Measurements from ENCODE around the gene ICAM3.
A peak's percentile ranks its signal among the peaks of the same experiment; 100 is the strongest.
"Not testable (repeated sequence)": the region's sequence is repeated elsewhere in the genome, so short reads cannot be mapped to it uniquely, and the experiment has no call there.

The ICAM3 gene

DNA sequence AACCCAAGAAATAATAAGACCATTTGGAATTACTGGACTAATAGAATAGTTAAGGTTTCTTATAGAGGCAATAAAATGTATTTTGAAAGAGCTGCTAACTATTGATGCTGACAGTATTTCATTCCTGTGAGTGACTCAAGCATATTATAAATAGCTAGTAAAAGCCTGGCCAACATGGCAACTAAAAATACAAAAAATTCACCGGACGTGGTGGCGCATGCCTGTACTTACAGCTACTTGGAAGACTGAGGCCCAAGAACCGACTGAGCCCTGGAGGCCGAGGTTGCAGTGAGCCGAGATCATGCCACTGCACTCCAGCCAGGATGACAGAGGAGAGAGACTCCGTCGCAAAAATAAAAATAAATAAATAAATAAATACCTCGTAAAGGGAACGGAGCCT lies 5.4 kb upstream of the ICAM3 start:
- no peak for DNase-seq

DNA sequence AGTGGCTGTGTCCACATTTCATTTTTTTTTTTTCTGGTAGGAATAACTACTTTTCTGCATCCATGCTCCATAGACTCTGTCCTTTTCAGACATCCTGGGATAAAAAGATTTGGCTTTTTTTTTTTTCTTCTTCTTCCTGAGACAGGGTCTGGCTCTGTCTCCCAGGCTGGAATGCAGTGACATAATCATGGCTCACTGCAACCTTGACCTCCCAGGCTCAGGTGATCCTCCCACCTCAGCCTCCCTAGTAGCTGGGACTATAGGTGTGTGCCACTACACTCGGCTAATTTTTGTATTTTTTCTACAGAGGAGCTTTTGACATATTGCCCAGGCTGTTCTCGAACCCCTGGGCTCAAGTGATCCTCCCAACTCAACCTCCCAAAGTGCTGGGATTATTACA lies 4.1 kb upstream of the ICAM3 start:
- no peak for DNase-seq

DNA sequence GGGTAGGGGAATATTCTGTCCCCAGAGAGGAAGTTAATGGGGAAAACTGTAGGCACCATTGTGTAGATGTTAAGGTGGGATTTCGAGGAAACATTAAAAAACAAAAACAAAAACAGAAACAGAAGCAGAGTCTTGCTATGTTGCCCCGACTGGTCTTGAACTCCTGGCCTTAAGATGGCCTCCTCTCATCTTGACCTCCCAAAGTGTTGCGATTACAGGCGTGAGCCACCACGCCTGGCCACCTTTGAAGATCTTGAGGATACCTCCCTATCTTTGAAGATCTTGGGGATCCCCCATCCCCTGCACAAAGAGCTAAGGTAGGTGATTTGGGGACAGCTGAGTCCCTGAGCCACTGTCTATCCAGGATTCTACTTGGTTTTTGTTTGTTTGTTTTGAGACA lies 553 bp upstream of the ICAM3 start:
- no peak for DNase-seq

DNA sequence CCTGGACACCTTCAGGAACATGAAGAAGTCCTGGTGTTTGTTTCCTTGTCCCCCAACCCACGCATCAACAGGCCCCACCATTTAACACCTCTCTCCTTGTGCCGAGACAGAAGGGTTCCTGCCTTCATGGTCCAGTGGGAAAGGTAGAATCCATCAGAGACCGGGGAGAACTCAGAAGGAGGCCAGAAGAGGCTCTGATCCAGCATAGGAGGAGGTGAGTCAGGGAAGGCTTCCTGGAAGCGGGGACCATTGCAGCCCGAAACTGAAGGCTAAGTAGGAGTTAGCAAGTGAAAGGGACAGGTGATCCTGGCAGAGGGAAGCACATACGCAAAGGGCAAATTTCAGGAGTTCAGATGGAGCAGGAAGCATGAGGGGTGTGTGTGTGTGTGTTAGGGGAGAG lies 484 bp downstream of the ICAM3 start:
- DNase-seq, result no peak

DNA sequence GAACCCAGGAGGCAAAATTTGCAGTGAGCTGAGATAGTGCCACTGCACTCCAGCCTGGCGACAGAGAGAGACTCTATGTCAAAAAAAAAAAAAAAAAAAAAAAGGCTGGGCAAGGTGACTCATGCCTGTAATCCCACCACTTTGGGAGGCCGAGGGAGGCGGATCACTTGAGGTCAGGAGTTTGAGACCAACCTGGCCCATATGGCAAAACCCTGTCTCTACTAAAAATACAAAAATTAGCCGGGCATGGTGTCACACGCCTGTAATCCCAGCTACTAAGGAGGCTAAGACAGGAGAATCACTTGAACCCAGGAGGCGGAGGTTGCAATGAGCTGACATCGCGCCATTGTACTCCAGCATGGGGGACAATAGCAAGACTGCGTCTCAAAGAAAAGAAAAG lies 2.7 kb downstream of the ICAM3 start:
- DNase-seq, result not testable (repeated sequence)

DNA sequence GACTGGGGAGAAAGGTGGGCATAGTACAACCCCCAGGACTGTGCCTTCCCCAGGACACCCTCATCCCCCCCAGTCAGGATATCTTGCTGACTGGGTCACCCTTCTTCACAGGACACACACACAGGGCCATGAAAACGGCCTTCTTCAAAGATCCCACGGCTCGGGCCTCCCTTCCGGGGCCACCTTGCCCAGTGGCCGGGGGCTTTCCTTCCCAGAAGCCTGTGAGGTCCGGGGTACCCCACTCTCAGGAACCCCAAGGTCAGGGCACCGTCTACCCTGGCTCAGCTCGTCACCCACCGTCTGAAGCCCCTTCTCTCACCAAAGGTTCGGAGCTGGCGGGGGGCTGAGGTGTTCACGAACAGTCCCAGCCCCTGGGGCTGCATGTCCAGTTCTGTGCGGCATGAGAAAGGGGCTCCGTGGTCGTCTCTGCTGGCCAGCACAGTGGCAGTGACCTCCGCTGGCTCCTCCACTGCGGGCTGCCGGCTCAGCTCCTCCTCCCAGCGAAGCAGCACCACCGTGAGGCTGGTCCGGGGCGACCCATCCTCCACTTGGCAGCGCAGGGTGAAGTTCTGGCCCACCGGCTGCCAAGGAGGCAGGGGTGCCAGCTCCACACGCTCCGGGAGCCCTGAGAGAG lies 4.0 kb downstream of the ICAM3 start:
- DNase-seq, result no peak

DNA sequence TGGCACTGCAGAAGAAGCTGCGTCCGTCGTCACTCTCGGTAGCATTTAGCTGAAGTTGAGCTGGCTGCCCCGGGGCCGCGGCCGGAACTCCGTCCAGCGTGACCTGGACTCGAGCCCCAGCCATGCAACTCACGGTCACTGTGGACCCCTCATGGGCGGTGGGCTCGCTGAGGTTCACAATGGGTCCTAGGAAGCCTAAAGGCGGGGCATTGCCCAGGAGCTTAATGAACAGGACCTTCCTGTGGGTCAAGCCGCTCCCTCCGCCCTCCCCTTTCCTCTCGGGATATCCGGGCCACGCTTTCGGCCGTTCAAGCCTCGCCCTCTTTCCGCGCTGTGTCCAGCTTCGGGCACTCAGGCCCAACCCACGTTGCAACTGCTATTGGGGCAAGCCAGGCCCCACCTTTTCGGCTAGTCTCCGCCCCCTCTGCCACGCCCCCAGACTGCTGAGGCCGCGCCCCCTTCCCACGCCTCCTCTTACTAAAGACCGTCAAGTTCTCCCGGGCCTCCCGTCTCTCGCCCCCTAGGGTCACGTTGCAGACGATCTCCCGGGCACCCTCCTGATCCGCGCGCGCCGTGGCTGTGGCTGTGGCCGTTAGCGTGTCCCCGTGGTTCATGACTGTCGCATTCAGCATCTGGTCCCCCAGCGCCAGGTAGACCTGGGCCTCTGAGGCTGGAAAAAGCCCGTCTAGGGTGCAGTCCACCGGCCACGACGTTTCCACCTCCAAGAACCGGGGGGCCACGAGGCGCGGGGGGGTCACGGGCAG lies 4.7 kb downstream of the ICAM3 start:
- no peak for DNase-seq

DNA sequence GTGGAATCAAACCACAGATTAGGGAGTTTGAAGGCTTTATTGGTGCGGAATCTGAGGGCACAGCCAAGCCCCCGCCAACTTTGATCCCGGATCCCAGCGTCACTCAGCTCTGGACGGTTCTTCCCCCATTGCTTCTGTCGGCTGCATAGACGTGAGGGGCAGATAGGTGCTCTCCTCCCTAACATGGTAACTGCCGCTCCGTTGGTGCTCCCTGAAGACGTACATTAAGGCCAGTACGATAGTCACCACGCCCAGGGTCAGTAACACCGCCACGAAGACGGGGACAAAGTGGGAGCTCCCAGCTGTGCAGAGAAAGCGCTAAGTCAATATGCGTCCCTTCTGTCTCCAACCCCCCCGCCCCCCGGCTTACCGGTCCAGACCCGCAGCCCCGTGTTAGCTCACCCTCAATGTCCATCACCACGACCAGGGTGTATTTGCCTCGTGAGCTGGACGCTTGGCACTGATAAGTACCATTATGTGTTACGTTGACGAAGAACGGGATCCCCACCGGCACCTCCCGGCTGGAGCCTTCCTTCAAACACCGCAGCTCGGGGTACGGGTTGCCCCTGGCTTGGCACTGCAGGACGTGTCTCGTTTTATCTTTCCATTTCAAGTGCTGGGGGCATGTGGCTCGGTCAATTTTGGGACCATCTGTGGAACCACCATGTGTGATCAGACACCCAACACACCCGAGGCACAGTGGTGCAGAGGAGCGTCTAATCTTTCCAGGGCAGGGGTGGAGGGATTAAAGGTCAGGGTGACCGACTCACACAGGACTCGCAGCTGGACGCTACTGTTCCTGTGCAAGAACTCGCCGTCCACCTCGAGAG lies 5.5 kb downstream of the ICAM3 start:
- no peak for DNase-seq

DNA sequence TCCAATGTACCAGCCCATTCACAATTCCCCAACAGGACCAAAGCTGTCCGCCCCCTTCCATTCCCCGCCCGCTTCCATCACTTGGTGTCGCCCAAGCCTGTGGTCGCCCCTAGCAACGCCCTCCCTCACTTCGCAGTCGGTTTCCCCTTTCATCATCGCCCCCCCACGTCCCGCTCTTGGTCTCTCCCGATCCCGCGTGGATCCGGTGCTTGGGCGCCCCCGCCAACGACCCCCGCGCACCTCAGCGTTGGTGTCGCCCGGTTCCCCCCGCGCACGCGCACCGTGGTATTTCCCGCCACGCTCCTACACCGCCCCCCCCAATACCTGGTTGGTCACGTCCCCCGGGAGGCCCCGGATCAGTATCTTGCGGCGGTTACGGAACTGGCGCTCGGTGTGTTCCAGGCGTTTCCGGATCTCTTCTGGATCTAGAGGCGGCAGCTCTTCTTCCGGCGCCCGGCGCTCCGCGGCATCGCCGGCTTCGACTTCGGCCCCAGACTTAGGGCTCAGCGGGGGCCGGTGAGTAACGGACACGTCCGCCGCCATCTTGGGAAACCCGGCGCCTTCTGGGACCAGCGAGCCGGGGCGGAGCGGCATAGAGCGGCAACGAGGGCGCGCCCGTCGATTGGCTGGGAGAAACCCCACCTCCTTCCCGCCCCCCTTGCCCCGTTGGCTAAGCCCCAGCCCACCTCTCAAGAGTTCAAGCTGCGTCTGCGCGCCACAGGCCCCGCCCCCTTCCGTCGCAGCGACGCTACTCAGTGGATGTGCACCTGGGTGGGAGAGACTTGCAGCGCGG lies 6.3 kb downstream of the ICAM3 start, which contains the start of gene RAVER1:
RAVER1 (minus strand) TSS at position 565 of the 793 bp plus-strand sequence; CDS start at position 543, 22 bp downstream.
- peak; percentile 97 for DNase-seq

DNA sequence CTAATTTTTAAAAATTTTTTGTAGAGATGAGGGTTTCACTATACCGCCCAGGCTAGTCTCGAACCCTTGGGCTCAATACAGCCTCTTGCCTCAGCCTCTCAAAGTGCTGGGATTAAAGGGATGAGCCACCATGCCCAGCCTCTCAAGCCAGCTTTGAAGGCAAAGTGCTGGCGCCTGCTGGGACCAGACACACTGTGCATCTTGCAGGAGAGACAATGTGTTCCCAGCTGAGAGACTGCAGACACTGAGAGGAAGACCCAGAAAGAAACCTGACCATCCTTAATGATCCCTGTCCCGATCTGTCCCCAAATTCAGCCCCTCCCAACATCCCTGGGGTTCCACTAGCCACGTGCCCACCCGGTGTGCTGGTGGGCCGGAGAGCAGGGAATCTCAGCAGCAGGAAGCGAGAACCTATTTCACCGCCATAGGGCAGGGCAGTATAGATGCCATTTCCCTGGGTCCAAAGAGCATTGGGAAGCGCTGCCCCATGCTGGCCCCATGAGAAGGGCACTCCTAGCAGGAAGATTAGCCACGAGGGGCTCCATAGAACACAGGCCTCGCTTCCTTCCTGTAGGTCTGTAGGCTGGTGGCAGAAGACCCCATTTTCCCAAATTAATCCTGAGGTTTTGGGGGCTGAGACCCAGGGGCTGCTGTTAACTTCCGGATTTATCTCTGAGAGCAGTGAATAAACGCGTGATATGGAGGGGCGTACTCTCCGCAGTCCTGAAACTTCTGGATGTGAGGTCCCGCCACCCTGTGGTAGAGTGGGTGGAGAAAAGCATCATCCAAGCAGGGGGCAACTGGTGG lies 7.1 kb downstream of the ICAM3 start:
- DNase-seq, result no peak

DNA sequence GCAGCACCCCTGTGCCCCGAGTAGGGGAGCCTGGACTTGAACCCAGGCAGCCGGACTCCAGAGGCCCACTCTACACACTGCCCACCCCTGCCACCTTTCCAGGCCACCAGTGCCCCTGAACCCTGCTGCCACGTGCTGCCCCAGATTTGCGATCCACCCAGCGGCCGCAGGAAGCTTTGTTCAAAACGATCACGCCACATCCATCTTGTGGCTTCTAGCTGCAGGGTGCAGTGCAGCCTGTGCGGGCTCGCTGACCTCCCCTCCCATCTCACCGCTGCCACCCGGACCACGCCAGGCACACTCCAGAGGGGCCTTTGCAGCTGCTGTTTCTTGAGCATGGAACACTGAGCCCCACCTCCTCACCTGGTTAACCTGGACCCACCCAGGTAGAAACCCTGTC lies 9.9 kb downstream of the ICAM3 start:
- DNase-seq, result no peak

DNA sequence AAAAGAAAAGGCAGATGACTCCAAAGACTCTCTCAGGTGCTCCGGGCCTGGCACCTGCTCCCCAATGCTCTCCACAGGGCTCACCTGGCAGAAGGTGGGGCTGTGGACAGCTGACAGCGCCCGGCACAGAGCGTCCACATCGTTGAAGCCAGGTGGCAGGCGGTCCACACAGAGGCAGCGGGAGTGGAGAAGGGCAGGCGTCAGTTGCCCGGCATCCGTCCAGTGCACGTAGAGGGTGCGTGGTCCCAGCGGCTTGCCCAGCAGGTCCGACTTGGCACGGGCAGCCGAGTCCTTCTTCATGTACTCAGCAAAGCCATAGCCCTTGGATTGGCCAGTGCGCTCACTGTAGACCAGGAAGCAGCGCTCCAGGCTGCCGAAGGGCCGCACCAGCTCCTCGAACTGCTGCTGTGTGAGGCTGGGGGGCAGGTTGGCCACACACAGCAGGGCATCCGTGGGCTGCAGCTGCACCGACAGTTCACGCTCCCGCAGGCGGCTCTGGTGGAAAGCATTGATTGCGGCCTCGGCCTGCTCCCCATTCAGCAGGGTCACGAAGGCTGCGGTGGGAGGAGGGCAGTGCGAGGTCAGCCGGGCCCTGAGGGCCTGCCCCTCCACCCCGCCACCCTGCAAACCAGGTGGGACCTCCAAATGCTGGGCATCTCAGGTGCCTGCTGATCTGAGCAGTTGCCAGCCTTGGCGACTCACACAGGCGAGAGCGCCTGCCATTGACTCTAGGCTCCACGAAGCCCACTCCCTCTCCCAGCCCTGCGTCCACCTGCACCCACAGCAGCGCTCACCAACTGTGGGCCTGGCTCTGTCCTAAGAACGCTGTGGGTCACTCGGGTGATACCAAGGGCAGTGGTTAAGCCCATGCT lies 10.6 kb downstream of the ICAM3 start:
- no peak for DNase-seq

DNA sequence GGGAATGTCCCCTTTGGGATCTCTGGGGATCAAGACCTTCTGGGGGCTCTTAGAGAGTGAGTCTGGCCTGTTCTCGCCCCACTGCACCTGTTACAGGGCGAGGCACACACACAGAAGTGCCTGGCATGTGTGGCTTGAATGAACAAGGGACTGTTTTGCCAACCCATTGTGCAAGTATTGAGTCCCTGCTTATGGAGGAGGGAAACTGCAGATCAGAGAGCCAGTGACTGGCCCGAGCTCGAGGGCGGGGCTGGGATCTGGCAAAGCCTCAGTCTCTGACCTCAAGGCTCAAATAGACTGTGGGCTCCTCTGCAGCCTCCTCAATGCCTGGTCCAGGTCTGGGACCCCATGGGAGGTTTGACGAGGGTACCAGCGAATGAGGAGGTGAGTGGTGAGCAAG lies 11.6 kb downstream of the ICAM3 start:
- DNase-seq, result no peak

DNA sequence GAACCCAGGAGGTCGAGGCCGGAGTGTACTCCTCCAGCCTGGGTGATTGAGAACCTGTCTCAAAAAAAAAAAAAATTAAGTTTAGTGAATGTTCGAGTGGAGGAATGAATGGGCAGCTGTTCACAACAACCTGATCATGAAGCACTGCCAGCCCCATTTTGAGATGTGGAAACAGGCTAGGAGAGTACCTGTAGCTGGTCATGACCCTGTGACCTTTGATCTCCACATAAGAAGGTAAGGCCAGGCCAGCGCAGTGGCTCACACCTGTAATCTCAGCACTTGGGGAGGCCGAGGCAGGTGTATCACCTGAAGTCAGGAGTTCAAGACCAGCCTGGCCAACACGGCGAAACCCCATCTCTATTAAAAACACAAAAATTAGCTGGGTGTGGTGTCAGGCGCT lies 13.7 kb downstream of the ICAM3 start:
- no peak for DNase-seq

DNA sequence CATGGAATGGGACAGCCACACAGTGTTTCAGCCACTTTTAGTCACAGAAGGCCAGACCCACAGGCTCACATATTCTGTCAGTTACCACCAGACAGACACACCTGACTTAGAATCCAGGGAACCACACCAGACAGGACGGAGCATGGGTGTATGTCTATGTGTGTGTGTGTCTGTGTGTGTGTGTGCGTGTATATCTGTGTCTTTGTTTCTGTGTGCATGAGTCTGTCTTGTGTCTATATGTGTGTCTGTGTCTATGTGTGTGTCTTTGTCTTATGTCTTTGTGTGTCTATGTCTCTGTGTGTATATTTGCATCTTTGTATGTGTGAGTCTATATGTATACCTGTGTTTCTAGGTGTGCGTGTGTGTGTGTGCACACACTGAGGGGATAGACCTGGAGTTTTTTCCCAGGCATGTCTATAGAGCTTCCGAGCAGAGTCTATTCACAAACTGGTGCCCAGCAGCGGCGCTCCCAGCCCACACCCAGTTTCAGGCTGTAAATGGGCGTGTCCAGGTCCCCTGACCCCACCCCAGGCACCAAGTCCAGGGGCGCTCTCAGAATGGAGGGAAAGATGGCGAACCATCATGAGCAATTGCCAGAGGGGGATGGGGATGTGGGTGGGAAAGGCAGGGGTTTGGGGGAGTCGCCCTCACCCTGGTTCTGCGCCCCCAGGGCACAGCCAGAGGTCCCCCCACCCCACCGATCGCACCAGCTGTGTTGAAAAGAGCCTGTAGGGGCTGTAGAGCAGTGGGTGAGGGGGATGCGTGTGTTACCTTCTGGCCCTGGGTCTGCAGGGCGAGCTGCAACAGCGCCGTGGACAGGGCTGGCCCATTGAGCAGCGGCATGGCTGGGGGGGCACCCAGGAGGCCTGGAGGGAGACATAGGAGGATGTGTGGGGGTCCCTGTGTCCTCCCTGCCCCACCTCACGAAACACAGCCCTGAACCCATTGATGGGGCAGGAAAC lies 17.3 kb downstream of the ICAM3 start:
- no peak for DNase-seq

DNA sequence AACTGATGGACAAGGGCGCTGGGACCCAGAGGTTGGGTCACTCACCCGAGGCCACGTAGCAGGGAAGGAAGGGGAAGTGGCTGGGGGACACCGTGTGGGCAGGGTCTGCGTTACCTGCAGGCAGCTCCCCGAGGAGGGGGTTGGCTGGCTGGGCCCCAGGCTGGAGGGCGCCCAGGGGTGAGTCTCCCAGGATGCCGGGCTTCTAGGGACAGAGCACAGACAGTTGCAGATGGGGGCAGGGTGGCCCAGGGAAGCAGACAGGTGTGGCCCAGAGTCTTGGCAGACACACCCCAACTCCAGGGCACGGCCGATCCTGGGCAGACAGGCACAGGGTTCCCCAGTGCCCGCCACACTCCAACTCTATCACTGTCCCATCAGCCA lies 18.0 kb downstream of the ICAM3 start:
- DNase-seq, result no peak

DNA sequence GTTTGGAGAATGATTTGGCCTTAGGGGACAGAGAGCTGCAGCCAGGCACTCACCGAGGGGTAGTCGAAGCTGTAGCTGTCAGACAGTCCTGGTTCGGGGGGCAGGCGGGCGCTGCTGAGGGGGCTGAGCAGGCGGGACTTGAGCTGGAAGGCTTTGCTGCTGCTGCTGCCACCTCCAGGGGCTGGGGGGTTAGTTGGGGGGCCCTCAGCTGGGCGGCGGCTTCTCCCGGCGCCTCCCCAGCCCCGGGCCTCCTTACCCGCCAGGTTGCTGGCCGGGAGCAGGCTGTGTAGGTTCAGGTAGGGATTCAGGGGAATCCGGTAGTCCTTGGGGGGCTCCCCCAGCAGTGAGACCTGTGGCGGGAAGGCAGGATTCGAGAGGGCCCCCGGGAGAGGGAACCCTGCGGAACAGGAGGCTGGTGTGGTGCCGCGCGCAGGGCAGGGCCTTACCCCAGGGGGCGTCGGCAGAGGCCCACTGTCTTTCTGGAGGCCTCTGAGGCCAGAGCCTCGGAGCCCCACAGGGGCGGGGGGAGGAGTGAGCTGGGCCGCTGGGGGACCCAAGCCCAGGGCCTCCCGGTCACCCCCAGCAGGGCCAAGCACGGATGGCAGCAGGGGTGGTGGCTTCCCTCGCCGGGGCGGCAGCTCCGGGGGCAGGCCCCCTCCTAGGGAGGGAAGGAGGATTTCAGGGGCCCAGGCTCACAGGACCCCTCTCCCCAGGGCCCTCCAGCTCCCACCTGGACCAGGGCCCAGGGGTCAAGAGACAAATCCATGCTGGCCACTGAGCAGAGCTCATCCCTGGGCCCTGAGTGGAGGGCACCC lies 18.6 kb downstream of the ICAM3 start:
- DNase-seq, result no peak

DNA sequence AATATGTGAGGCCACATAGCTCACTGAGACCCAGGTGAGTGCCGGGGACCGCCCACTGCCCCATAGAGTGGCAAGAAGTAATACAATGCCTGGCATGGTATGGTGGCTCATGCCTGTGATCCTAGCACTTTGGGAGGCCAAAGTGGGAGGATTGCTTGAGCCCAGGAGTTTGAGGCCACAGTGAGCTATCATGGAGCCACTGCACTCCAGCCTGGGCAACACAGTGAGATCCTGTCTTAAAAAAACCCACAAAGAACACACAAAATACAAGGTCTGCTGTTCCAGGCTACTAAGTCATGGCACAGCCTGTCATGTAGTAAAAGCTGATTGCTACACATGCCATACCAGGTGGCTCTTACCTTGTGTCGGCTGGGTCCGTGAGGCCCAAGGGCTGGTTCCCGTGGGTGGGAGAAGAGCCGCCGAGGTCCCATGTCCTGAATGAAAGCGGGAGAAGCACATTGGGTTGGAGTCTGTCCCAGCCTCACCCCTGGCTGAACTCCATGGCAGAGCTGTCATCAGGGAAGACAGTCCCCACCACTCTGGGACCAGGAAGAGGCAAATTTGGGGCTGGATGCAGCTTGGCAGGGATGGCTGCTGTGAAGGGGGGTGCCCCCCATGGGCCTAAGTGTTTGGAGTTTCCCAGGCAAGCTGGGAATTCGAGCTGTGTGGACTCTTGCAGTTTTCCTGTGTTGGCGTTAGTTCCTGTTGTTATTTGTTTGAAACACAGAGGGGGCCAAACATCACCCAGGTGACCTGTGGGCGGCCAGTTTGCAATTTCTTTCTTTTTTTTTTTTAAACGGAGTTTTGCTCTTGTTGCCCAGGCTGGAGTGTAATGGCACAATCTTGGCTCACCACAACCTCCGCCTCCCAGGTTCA lies 20.4 kb downstream of the ICAM3 start:
- DNase-seq, result no peak
